Measurements from ENCODE around the gene TGM6. TPM values are rescaled to one million over a fixed set of nuclear protein-coding genes. Genes with fewer than 3 reads are reported as not detected.

TGM6 gene
- total and polyA plus RNA-seq, 5 donors from 2014 or later, result not detected

DNA sequence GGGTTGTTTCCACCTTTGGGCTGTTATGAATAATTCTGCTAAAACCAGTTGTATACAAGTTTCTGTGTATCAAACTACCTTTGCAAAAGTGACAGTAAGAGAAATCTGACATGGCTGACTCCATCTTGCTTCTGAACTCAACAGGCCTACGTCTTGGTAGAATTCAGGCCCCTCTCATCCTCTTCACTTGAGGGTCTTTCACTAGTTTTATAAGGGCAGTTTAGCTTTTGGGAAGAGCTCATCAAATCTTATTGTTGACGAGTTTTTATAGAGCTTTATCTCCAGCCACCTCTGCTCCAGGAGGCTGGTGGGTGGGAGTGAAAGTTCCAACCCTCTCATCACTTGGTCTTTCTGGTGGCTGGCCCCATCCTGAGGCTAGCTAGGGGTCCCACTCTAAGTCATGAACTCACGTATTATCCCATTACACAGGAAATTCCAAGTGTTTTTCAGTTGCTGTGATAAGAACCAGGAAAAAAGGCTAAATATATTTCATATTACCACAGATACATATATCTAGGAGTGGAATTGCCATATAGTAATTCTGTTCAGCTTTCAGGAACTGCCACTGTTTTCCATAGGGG, 78.3 kb downstream of the TGM6 start:
- peaks cover 0 to 7% (median 0%) of the 10 kb centered on the region in 4 donors for H3K4me1 Mint-ChIP-seq
- no peak overlapping the region for H3K27ac Mint-ChIP-seq
- no peak overlapping the region for H3K4me3 ChIP-seq (ENCODE audit: low read depth, low read length)

DNA sequence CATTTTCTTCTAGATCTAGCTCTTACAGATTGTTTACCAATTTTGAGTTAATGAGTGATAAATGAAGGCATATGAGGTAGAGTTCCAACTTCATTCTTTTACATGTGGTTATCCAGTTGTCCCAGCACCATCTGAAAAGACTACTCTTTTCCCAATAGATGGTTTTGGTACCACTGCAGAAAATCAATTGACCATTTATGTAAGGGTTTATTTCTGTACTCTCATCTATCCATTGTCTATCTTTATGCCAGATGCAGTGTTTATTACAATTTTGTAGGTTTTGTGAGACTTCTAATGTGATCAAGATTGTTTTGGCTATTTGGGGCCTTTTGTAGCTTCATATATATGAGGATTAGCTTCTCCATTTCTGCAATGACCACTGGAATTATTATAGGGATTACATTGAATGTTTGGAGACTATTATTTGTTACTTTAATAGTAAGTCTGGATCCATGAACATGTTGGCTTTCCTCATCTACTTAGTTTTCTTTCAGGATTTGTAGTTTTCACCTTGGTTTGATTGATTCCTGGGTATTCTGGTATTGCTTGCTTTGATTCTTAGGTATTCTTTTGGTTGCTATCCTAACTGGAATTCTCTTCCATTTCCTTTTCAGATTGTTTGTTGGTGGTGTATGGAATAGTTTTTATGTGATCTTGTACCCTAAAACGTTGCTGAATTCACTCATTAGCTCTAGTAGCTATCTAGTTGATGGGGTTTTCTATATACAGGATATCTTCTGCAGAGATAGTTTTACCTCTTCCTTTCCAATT, 79.5 kb downstream of the TGM6 start:
- Mint-ChIP-seq H3K27ac (no peak overlapping the region), H3K4me3 (no peak overlapping the region), H3K27me3 (no peaks in the 10 kb centered on the region), H3K36me3 (peaks cover 51% of the 10 kb centered on the region), H3K9me3 (no peaks in the 10 kb centered on the region), H3K4me1 (peaks cover 0 to 9% (median 0%) of the 10 kb centered on the region in 4 donors)
- ATAC-seq (ENCODE audit: low read depth in 2 of 2) (no peak), DNase-seq (no peak)
- Histone ChIP-seq H3K9me3 (ENCODE audit: control insufficient read depth in 2 of 2, low read length in 2 of 2) (no peaks in the 10 kb centered on the region), H3K27ac (ENCODE audit: insufficient read depth, low read length, poor library complexity, severe bottlenecking) (no peak overlapping the region), H3K27me3 (ENCODE audit: control insufficient read depth, insufficient read depth, low read length) (no peaks in the 10 kb centered on the region), H3K4me3 (ENCODE audit: low read depth, low read length) (no peak overlapping the region), H3K36me3 (ENCODE audit: control insufficient read depth, insufficient read depth, low read length) (peaks cover 70% of the 10 kb centered on the region), H3K4me1 (ENCODE audit: control insufficient read depth, insufficient read depth, low read length, poor library complexity, severe bottlenecking) (no peaks in the 10 kb centered on the region)

More for the DNA sequence above, 78.3 kb downstream of the TGM6 start:
- Mint-ChIP-seq H3K36me3 (peaks cover 44% of the 10 kb centered on the region), H3K4me3 (no peak overlapping the region), H3K9me3 (no peaks in the 10 kb centered on the region), H3K27me3 (no peaks in the 10 kb centered on the region)
- Histone ChIP-seq H3K27me3 (ENCODE audit: control insufficient read depth, insufficient read depth, low read length) (no peaks in the 10 kb centered on the region), H3K9me3 (ENCODE audit: control insufficient read depth in 2 of 2, low read length in 2 of 2) (no peaks in the 10 kb centered on the region), H3K36me3 (ENCODE audit: control insufficient read depth, insufficient read depth, low read length) (peaks cover 58% of the 10 kb centered on the region), H3K27ac (ENCODE audit: insufficient read depth, low read length, poor library complexity, severe bottlenecking) (no peak overlapping the region), H3K4me1 (ENCODE audit: control insufficient read depth, insufficient read depth, low read length, poor library complexity, severe bottlenecking) (no peaks in the 10 kb centered on the region)
- no peak for DNase-seq
- ATAC-seq (ENCODE audit: low read depth in 2 of 2), result no peak

DNA sequence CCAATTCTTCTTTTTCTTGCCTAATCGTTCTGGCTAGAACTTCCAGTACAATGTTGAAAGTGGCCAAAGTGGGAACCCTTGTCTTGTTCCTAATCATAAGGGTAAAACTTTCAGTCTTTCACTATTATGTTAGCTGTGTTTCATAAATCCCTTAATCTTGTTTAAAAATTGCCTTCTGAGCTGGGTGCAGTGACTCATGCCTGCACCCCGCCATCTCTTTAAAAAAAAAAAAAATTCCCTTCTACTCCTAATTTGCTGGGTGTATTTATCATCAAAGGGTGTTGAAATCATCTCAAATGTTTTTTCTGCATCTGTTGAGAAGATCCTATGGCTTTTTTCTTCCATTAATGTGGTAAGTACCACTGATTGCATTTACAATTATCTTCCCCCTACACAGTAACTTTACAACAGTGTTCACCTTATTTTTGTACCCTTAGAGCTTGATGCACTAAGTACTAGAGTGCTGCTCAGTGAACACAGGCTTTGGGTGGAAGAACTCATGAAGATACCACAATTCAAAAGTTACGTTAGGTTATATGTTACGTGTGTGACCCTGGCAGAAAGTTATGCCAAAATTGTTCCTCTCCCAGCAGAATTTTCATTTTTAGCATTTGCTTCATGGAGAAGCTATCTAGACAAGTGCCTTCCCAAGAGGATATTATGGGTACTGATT, 80.2 kb downstream of the TGM6 start:
- peaks cover 58% of the 10 kb centered on the region for H3K36me3 Mint-ChIP-seq
- no peaks in the 10 kb centered on the region for H3K27me3 Mint-ChIP-seq
- Histone ChIP-seq H3K27me3 (ENCODE audit: control insufficient read depth, insufficient read depth, low read length) (no peaks in the 10 kb centered on the region), H3K4me3 (ENCODE audit: low read depth, low read length) (no peak overlapping the region), H3K36me3 (ENCODE audit: control insufficient read depth, insufficient read depth, low read length) (peaks cover 77% of the 10 kb centered on the region), H3K9me3 (ENCODE audit: control insufficient read depth in 2 of 2, low read length in 2 of 2) (no peaks in the 10 kb centered on the region), H3K27ac (ENCODE audit: insufficient read depth, low read length, poor library complexity, severe bottlenecking) (no peak overlapping the region), H3K4me1 (ENCODE audit: control insufficient read depth, insufficient read depth, low read length, poor library complexity, severe bottlenecking) (no peaks in the 10 kb centered on the region)
- H3K4me3 Mint-ChIP-seq, result no peak overlapping the region
- no peak for ATAC-seq (ENCODE audit: low read depth in 2 of 2)
- no peak for DNase-seq
- H3K4me1 Mint-ChIP-seq, result peaks cover 0 to 9% (median 0%) of the 10 kb centered on the region in 4 donors
- H3K9me3 Mint-ChIP-seq, result no peaks in the 10 kb centered on the region
- no peak overlapping the region for H3K27ac Mint-ChIP-seq

DNA sequence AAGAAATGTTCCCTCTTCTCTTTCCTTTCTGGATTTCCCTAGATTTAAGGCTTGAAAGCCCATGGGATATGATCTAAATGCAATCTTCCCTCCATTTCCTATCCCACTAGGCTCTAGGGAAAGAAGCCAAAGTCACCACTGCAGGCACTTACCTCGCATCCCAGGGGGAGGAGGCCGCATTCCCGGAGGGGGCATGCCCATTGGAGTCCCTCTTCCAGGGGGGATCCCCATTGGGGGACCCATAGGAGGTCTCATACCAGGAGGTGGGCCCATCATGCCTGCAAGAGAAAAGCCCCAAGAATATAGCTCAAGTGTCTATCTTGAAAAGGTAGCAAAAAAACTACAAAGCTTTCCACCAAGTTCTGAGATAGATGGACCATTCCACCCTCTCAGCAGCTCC, 81.8 kb downstream of the TGM6 start:
- Mint-ChIP-seq H3K4me1 (peaks cover 0 to 15% (median 5%) of the 10 kb centered on the region in 4 donors), H3K9me3 (no peaks in the 10 kb centered on the region), H3K4me3 (no peak overlapping the region), H3K36me3 (peaks cover 69% of the 10 kb centered on the region), H3K27ac (peak overlapping the region in 1 of 3 donors; percentile 20), H3K27me3 (no peaks in the 10 kb centered on the region)
- Histone ChIP-seq H3K4me1 (ENCODE audit: control insufficient read depth, insufficient read depth, low read length, poor library complexity, severe bottlenecking) (no peaks in the 10 kb centered on the region), H3K27ac (ENCODE audit: insufficient read depth, low read length, poor library complexity, severe bottlenecking) (no peak overlapping the region), H3K9me3 (ENCODE audit: control insufficient read depth in 2 of 2, low read length in 2 of 2) (no peaks in the 10 kb centered on the region), H3K4me3 (ENCODE audit: low read depth, low read length) (no peak overlapping the region), H3K27me3 (ENCODE audit: control insufficient read depth, insufficient read depth, low read length) (no peaks in the 10 kb centered on the region), H3K36me3 (ENCODE audit: control insufficient read depth, insufficient read depth, low read length) (peaks cover 93% of the 10 kb centered on the region)
- no peak for ATAC-seq (ENCODE audit: low read depth in 2 of 2)
- DNase-seq, result no peak

DNA sequence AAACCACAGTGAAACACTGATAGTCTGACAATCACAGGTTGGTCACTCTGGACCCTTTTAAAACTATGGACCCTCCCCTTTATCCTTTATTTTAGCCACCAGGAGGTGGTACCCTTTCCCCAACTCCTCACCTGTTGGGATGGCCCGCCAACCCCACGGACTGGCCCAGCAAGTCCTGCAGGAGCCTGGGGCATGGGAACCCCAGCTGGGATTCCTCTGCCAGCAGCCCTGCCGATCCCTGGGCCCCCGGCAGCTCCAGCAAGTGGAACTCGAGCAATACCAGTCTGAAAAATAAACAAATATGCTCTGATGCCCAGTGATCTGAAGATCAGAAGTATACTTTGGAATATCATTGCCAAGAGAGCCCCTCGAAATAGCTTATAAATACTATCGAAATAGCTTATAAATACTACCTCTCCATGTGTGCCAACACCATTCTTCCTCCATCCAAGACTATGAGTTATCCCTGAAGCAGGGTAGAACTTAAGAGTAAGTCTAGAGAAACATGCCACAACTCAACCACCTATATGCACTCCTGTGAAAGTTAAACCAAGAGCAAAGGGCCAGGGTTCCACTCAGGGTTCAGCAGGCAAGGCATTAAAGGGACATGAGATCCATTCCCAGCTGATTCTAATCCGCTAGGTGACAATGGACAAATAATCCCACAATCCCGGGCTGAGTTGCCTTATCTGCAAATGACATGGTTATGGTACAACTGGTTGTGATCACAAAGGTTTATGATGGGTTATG, 83.1 kb downstream of the TGM6 start:
- DNase-seq (no peak), ATAC-seq (ENCODE audit: low read depth in 2 of 2) (no peak)
- Histone ChIP-seq H3K4me1 (ENCODE audit: control insufficient read depth, insufficient read depth, low read length, poor library complexity, severe bottlenecking) (peaks cover 7% of the 10 kb centered on the region), H3K36me3 (ENCODE audit: control insufficient read depth, insufficient read depth, low read length) (peaks cover 90% of the 10 kb centered on the region), H3K4me3 (ENCODE audit: low read depth, low read length) (no peak overlapping the region), H3K9me3 (ENCODE audit: control insufficient read depth in 2 of 2, low read length in 2 of 2) (no peaks in the 10 kb centered on the region), H3K27me3 (ENCODE audit: control insufficient read depth, insufficient read depth, low read length) (no peaks in the 10 kb centered on the region), H3K27ac (ENCODE audit: insufficient read depth, low read length, poor library complexity, severe bottlenecking) (no peak overlapping the region)
- peak overlapping the region in 1 of 3 donors; percentile 27 for H3K27ac Mint-ChIP-seq
- peaks cover 0 to 24% (median 18%) of the 10 kb centered on the region in 4 donors for H3K4me1 Mint-ChIP-seq
- H3K4me3 Mint-ChIP-seq, result no peak overlapping the region
- peaks cover 73% of the 10 kb centered on the region for H3K36me3 Mint-ChIP-seq
- no peaks in the 10 kb centered on the region for H3K9me3 Mint-ChIP-seq
- no peaks in the 10 kb centered on the region for H3K27me3 Mint-ChIP-seq

DNA sequence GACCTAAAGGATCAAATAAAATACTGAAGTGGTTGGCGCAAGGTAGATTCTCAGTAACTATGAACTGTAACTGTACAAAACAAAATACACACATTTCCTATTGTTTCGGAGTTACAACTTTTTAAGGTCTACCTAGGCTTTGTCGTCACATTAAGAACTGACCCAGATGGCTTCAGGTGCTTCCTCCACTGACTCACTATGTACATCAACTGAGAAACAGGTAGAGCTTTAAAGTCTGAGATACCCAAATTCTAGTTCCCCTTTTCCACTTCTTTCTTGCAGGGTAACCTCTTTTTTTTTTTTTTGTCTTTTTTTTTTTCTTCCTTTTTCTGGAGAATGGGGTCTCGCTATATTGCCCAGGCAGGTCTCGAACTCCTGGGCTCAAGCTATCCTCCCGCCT, 84.4 kb downstream of the TGM6 start:
- Mint-ChIP-seq H3K4me1 (peaks cover 4 to 31% (median 28%) of the 10 kb centered on the region in 4 donors), H3K27me3 (no peaks in the 10 kb centered on the region), H3K9me3 (no peaks in the 10 kb centered on the region), H3K27ac (no peak overlapping the region), H3K4me3 (no peak overlapping the region), H3K36me3 (peaks cover 70% of the 10 kb centered on the region)
- DNase-seq (no peak), ATAC-seq (ENCODE audit: low read depth in 2 of 2) (no peak)
- Histone ChIP-seq H3K4me1 (ENCODE audit: control insufficient read depth, insufficient read depth, low read length, poor library complexity, severe bottlenecking) (peaks cover 19% of the 10 kb centered on the region), H3K27ac (ENCODE audit: insufficient read depth, low read length, poor library complexity, severe bottlenecking) (no peak overlapping the region), H3K9me3 (ENCODE audit: control insufficient read depth in 2 of 2, low read length in 2 of 2) (no peaks in the 10 kb centered on the region), H3K36me3 (ENCODE audit: control insufficient read depth, insufficient read depth, low read length) (peaks cover 77% of the 10 kb centered on the region), H3K27me3 (ENCODE audit: control insufficient read depth, insufficient read depth, low read length) (no peaks in the 10 kb centered on the region), H3K4me3 (ENCODE audit: low read depth, low read length) (no peak overlapping the region)

DNA sequence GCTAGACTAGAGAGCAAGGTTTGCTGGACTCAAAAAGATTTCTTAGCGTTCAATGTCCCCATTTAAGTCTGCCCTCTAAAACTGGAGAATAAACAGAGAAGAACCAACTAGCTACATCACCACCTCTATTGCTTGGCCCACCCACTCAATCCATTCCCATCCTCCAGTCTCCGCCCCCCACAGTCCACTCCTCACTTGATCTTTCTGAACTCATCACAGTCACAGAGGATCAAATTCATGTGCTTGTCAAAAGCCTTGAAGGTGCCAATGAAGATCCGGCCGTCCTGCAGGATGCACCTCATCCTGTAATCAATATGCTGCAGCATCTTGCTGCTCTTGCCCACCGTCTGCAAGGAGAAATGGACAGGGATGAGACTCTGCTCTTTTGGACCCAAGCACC, 86.7 kb downstream of the TGM6 start:
- Mint-ChIP-seq H3K4me3 (peak overlapping the region in 2 of 4 donors; percentile 72 to 98), H3K9me3 (no peaks in the 10 kb centered on the region), H3K27ac (peak overlapping the region in 1 of 3 donors; percentile 12), H3K4me1 (peaks cover 4 to 42% (median 36%) of the 10 kb centered on the region in 4 donors), H3K36me3 (peaks cover 49% of the 10 kb centered on the region), H3K27me3 (no peaks in the 10 kb centered on the region)
- Histone ChIP-seq H3K4me3 (ENCODE audit: low read depth, low read length) (no peak overlapping the region), H3K36me3 (ENCODE audit: control insufficient read depth, insufficient read depth, low read length) (peaks cover 54% of the 10 kb centered on the region), H3K4me1 (ENCODE audit: control insufficient read depth, insufficient read depth, low read length, poor library complexity, severe bottlenecking) (peaks cover 25% of the 10 kb centered on the region), H3K27ac (ENCODE audit: insufficient read depth, low read length, poor library complexity, severe bottlenecking) (no peak overlapping the region), H3K9me3 (ENCODE audit: control insufficient read depth in 2 of 2, low read length in 2 of 2) (no peaks in the 10 kb centered on the region), H3K27me3 (ENCODE audit: control insufficient read depth, insufficient read depth, low read length) (no peaks in the 10 kb centered on the region)
- no peak for DNase-seq
- no peak for ATAC-seq (ENCODE audit: low read depth in 2 of 2)

Data from CD4-positive, CD25-positive, alpha-beta regulatory T cell (primary cell).